ENCODE results near the gene LRRC46.

The LRRC46 gene

DNA sequence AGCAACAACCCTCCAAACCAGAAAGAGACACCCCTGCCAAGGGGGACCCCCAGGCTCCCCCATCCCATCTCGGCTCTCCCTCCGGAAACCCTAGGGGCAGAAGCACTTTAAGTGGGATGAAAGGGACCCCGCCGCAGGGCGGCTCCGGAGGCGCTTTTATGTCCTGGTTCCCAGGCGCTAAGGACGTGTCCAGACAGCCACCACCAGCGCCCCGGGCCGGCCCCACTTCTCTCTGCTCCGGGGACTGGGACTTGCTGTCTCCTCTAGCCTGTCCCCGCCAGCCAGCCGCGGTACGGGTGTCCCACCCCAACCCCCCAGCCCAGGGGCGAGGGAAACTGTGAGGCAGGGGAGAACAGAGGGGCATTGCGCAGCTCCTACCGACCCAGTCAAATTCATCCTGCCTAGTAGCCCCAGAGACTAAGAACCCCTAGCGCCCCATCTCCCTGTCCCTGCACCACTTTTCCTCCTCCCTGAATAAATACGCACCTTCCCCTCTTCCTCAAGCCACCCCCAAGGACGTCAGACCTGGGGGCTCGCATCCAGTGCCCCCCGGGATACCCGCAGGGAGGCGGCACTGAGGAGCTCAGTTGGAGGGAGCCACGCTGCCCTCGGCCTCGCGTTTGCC lies 15.4 kb downstream of the LRRC46 start:
- POLR2A ChIA-PET = interaction anchor here (1.0 to 2.3 kb wide), 4 partner anchors 11 to 49 kb away, joined by 3 to 11 read pairs (median 4); partner anchors contain the start of genes LRRC46, MRPL10, OSBPL7 and SP2
- CTCF ChIA-PET = interaction anchor here (0.7 to 11.6 kb wide), 4 partner anchors 9 to 114 kb away, joined by 3 to 355 read pairs (median 4); partner anchors contain the start of genes SP2 and TBX21
- DNase-seq (ENCODE audit: extremely low spot score) = no peak
- no peak for TF ChIP-seq ZNF384 (IDR thresholded peaks at IDR 0.05)

DNA sequence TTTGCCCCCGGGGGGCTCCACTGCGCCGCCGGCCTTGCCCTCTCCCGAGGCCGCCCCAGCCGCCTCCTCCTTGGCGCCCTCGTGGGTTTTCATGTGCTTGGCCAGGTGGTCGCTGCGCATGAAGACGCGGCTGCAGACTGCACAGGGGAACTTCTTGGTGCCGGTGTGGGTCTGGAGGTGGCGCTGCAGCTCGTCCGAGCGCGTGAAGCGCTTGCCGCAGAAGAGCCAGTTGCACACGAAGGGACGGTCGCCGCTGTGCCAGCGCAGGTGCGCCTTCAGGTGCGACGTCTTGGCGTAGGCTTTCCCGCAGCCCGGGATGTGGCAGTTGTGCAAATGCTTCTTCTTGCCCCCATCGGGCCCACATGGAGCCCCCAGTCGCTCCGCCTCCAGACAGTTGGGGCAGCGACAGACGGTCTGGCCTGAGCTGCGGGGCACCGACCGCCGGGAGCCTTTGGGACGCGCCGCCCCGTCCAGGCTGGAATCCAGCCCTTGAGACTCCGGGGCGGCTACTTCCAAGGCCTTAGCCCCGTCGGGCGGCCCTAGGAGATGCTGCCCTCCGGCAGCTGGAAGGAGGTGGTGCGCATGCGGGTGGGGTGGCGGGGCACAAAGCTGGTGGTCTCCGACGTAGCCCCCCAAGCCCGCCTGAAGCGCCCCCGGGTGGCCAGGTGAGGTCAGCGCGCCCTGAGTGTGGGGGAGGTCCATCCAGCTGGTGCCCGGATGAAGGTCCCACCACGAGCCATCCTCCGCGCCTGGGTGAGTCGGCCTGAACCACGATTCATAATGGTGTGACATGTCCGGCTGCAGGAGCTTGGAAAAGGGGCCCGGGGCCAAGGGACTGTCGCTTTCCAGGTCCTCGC lies 16.1 kb downstream of the LRRC46 start:
- ChIA-PET CTCF (interaction anchor here (0.7 to 11.6 kb wide), 7 partner anchors 10 to 115 kb away, joined by 3 to 355 read pairs (median 4); partner anchors contain the start of genes LRRC46, MRPL10, SP2 and TBX21), POLR2A (interaction anchor here (0.7 to 3.1 kb wide), 5 partner anchors 16 to 93 kb away, joined by 3 to 19 read pairs (median 4); partner anchors contain the start of genes LRRC46, MRPL10, PNPO and SP2)
- no peak for DNase-seq (ENCODE audit: extremely low spot score)
- no peak for TF ChIP-seq FOXA1 (IDR thresholded peaks at IDR 0.05)
- TF ChIP-seq, protein P1, sequence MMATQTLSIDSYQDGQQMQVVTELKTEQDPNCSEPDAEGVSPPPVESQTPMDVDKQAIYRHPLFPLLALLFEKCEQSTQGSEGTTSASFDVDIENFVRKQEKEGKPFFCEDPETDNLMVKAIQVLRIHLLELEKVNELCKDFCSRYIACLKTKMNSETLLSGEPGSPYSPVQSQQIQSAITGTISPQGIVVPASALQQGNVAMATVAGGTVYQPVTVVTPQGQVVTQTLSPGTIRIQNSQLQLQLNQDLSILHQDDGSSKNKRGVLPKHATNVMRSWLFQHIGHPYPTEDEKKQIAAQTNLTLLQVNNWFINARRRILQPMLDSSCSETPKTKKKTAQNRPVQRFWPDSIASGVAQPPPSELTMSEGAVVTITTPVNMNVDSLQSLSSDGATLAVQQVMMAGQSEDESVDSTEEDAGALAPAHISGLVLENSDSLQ (IDR thresholded peaks at IDR 0.05) = no peak
- no peak for TF ChIP-seq L3MBTL2 (conservative IDR thresholded peaks at IDR 0.05)
- TF ChIP-seq FOXK2 (IDR thresholded peaks at IDR 0.05) = no peak
- no peak for TF ChIP-seq HDGF (IDR thresholded peaks at IDR 0.05; ENCODE audit: borderline replicate concordance)
- no peak for TF ChIP-seq SP1 (IDR thresholded peaks at IDR 0.05)
- no peak for TF ChIP-seq ELF4 (IDR thresholded peaks at IDR 0.05)
- no peak for TF ChIP-seq FOXM1 (IDR thresholded peaks at IDR 0.05; ENCODE audit: borderline replicate concordance)
- no peak for TF ChIP-seq ARNT (IDR thresholded peaks at IDR 0.05)
- TF ChIP-seq CTBP1 (IDR thresholded peaks at IDR 0.05; ENCODE audit: borderline replicate concordance) = no peak
- no peak for TF ChIP-seq ZNF384 (IDR thresholded peaks at IDR 0.05)

DNA sequence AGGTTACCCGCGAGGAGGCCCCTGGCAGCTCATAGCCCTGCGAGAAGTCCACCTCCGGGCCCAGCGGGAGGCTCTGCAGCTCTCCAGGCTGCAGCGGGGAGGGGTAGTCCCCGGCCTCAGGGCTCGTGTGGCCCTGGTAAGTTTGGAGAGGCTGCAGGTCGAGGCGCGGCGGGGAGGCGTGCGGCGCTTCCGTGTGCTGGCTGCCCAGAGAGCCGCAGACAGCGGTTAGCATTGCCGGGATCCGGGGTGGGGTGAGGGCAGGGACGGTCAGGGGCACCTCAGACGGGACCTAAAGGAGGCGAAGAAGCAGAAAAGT lies 16.7 kb downstream of the LRRC46 start:
- CTCF ChIA-PET = interaction anchor here (1.0 to 11.6 kb wide), 5 partner anchors 11 to 39 kb away, joined by 3 to 355 read pairs (median 5); partner anchors contain the start of genes LRRC46, MRPL10 and SP2

DNA sequence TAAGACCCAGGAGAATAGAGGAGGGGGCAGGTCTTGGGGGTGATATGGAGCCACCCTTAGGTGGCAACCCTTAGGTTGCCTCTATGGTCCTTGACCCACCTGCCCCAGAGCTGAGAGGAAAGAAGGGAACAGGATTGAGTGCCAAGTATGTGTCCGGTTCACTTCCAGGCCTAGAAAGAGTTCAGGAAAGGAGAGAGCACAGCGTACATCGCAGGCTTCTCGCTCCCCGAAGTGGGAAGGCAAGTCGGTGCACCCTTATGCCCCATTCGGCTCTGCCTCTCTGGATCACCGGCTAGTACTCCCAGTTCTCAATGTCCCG lies 18.9 kb downstream of the LRRC46 start:
- CTCF ChIA-PET = interaction anchor here (11.6 kb wide), 1 partner anchor 37 kb away, joined by 355 read pairs; the partner anchor contains the start of gene SP2
- TF ChIP-seq FOXK2 (IDR thresholded peaks at IDR 0.05) (no peak), SUZ12 (IDR thresholded peaks at IDR 0.05) (no peak), FOXM1 (IDR thresholded peaks at IDR 0.05; ENCODE audit: borderline replicate concordance) (no peak), NFRKB (IDR thresholded peaks at IDR 0.05) (no peak), SP1 (IDR thresholded peaks at IDR 0.05) (no peak), ZNF384 (IDR thresholded peaks at IDR 0.05) (no peak), FOXA1 (IDR thresholded peaks at IDR 0.05) (no peak)
- TF ChIP-seq, protein P1 (IDR thresholded peaks at IDR 0.05) = no peak
- POLR2A ChIA-PET = interaction anchor here (0.9 to 5.0 kb wide), 9 partner anchors 8 to 91 kb away, joined by 3 to 20 read pairs (median 6); partner anchors contain the start of genes LRRC46, MRPL10, PNPO and SCRN2
- no peak for DNase-seq (ENCODE audit: extremely low spot score)

More for the DNA sequence above, 16.7 kb downstream of the LRRC46 start:
- no peak for DNase-seq (ENCODE audit: extremely low spot score)
- POLR2A ChIA-PET = interaction anchor here (0.7 to 3.1 kb wide), 3 partner anchors 17 to 93 kb away, joined by 3 to 19 read pairs (median 3); partner anchors contain the start of genes LRRC46, MRPL10, PNPO and SP2
- no peak for TF ChIP-seq SUZ12 (IDR thresholded peaks at IDR 0.05)
- TF ChIP-seq ARNT (IDR thresholded peaks at IDR 0.05) = no peak

DNA sequence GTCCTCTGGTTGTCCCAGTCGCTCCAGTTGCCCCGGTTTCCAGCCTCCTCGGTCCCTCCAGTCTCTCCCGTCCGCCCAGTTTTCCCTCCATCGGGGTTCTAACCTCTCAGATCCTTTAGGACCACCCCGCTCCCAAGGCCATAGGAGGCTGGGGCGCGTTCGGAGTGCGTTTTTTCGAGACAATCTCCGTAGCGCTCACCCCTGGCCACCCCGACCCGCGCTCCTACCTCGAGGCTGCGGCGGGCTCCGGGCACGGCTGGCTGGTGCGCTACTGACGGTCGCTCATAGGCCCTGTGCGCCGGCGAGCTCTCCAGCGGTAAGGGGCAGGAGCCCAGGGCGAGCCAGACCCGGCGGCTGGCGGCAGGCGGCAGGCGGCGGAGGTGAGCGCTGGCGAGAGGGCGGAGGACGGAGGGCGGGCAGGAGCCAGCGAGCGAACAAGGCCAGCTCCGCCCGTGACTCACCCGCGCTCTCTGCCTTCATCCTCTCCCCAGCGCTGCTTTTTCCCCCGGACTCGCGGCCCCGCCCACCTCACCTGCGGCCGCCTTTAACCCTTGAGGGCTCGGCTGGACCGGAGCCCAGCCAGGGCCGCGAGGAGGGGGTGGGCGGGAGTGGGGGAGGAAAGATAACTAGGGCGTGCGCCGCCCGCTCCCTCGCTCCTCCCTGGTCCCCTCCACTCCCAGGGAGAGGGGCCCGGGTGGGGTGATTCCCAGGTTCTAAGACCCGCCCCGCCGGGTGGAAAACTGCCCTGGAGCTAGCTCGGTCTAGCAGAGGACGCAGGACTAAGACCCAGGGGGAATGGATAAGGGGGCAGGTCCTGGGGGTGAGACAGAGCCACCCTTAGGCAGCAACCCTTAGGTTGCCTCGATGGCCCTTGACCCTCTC lies 19.5 kb downstream of the LRRC46 start, which contains the start of gene SP6:
Gene SP6 (minus strand): TSS at position 472 of the 882 bp plus-strand sequence. CDS start 2,734 bp downstream, outside the sequence.
- TF ChIP-seq L3MBTL2 (conservative IDR thresholded peaks at IDR 0.05) (no peak; the same call in 1 of the 2 replicates), HDGF (IDR thresholded peaks at IDR 0.05; ENCODE audit: borderline replicate concordance) (no peak), NFRKB (IDR thresholded peaks at IDR 0.05) (no peak), SP1 (IDR thresholded peaks at IDR 0.05) (no peak), TARDBP (IDR thresholded peaks at IDR 0.05) (no peak), SUZ12 (IDR thresholded peaks at IDR 0.05) (no peak), LEF1 (IDR thresholded peaks at IDR 0.05; ENCODE audit: borderline replicate concordance) (no peak), BHLHE40 (IDR thresholded peaks at IDR 0.05; ENCODE audit: borderline replicate concordance) (no peak), CTBP1 (IDR thresholded peaks at IDR 0.05; ENCODE audit: borderline replicate concordance) (no peak), FOXK2 (IDR thresholded peaks at IDR 0.05) (no peak), ARNT (IDR thresholded peaks at IDR 0.05) (no peak), FOXM1 (IDR thresholded peaks at IDR 0.05; ENCODE audit: borderline replicate concordance) (no peak), ELF4 (IDR thresholded peaks at IDR 0.05) (no peak), ZNF384 (IDR thresholded peaks at IDR 0.05) (no peak), FOXA1 (IDR thresholded peaks at IDR 0.05) (no peak)
- TF ChIP-seq, protein P1 (IDR thresholded peaks at IDR 0.05) = no peak
- POLR2A ChIA-PET = interaction anchor here (0.7 to 5.0 kb wide), 11 partner anchors 8 to 90 kb away, joined by 3 to 20 read pairs (median 4); partner anchors contain the start of genes LRRC46, MRPL10, PNPO and SCRN2
- peak; percentile 74 for DNase-seq (ENCODE audit: extremely low spot score)
- CTCF ChIA-PET = interaction anchor here (0.7 to 11.6 kb wide), 3 partner anchors 12 to 36 kb away, joined by 3 to 355 read pairs (median 5); partner anchors contain the start of gene SP2

Data from HEK293T (cell line).